ENCODE measurements around the gene PCDHGA2.
"Not testable (repeated sequence)": the region's sequence is repeated elsewhere in the genome, so short reads cannot be mapped to it uniquely, and the experiment has no call there.

The PCDHGA2 gene

GRCh38 chr5:141322261-141322660 lies 16.3 kb upstream of the PCDHGA2 start:
- no peaks in the 10 kb centered on the region for H3K27me3 ChIP-seq (ENCODE audit: control insufficient read depth in 2 of 2, insufficient read depth in 2 of 2, low read length in 2 of 2)
- peaks cover 25 to 33% of the 10 kb centered on the region in 2 donors for H3K9me3 ChIP-seq (ENCODE audit: control insufficient read depth in 2 of 2, low read length in 2 of 2)
- no peak overlapping the region for H3K4me3 ChIP-seq (ENCODE audit: low read length in 2 of 2)
- H3K4me1 ChIP-seq (ENCODE audit: control insufficient read depth in 2 of 2, insufficient read depth in 2 of 2, low read length in 2 of 2) = peaks cover 4 to 8% of the 10 kb centered on the region in 2 donors
- H3K36me3 ChIP-seq (ENCODE audit: control insufficient read depth in 2 of 2, insufficient read depth in 2 of 2, low read length in 2 of 2) = peaks cover 17 to 19% of the 10 kb centered on the region in 2 donors
- H3K9ac ChIP-seq (ENCODE audit: low read depth in 1 of 2, low read length in 2 of 2) = no peak overlapping the region
- no peak overlapping the region for H3K27ac ChIP-seq (ENCODE audit: low read depth in 2 of 2, low read length in 2 of 2)

- H3K9me3 ChIP-seq (ENCODE audit: control insufficient read depth in 2 of 2, low read length in 2 of 2) = peaks cover 17% of the 10 kb centered on the region in 2 donors
- no peak overlapping the region for H3K27ac ChIP-seq (ENCODE audit: low read depth in 2 of 2, low read length in 2 of 2)
- peak overlapping the region; percentile 67 to 72 for H3K4me3 ChIP-seq (ENCODE audit: low read length in 2 of 2)
These were observed 12.3 kb upstream of the PCDHGA2 start for GRCh38 chr5:141326088-141326854.

GRCh38 chr5:141328231-141328630 lies 10.3 kb upstream of the PCDHGA2 start:
- H3K4me3 ChIP-seq (ENCODE audit: low read length in 2 of 2) = no peak overlapping the region
- peaks cover 10 to 20% of the 10 kb centered on the region in 2 donors for H3K9me3 ChIP-seq (ENCODE audit: control insufficient read depth in 2 of 2, low read length in 2 of 2)
- no peaks in the 10 kb centered on the region for H3K27me3 ChIP-seq (ENCODE audit: control insufficient read depth in 2 of 2, insufficient read depth in 2 of 2, low read length in 2 of 2)
- no peak overlapping the region for H3K27ac ChIP-seq (ENCODE audit: low read depth in 2 of 2, low read length in 2 of 2)
- H3K36me3 ChIP-seq (ENCODE audit: control insufficient read depth in 2 of 2, insufficient read depth in 2 of 2, low read length in 2 of 2) = no peaks in the 10 kb centered on the region
- no peak overlapping the region for H3K9ac ChIP-seq (ENCODE audit: low read depth in 1 of 2, low read length in 2 of 2)
- H3K4me1 ChIP-seq (ENCODE audit: control insufficient read depth in 2 of 2, insufficient read depth in 2 of 2, low read length in 2 of 2) = no peaks in the 10 kb centered on the region

More at GRCh38 chr5:141326088-141326854, 12.3 kb upstream of the PCDHGA2 start:
- no peaks in the 10 kb centered on the region for H3K36me3 ChIP-seq (ENCODE audit: control insufficient read depth in 2 of 2, insufficient read depth in 2 of 2, low read length in 2 of 2)
- H3K9ac ChIP-seq (ENCODE audit: low read depth in 1 of 2, low read length in 2 of 2) = peak overlapping the region; percentile 36 to 48
- H3K4me1 ChIP-seq (ENCODE audit: control insufficient read depth in 2 of 2, insufficient read depth in 2 of 2, low read length in 2 of 2) = no peaks in the 10 kb centered on the region
- H3K27me3 ChIP-seq (ENCODE audit: control insufficient read depth in 2 of 2, insufficient read depth in 2 of 2, low read length in 2 of 2) = no peaks in the 10 kb centered on the region

GRCh38 chr5:141330299-141331080 lies 8.1 kb upstream of the PCDHGA2 start, which contains the start of gene PCDHGA1:
TSS of gene PCDHGA1 (plus strand) at chr5:141330514.
- no peaks in the 10 kb centered on the region for H3K36me3 ChIP-seq (ENCODE audit: control insufficient read depth in 2 of 2, insufficient read depth in 2 of 2, low read length in 2 of 2)
- peaks cover 10 to 20% of the 10 kb centered on the region in 2 donors for H3K9me3 ChIP-seq (ENCODE audit: control insufficient read depth in 2 of 2, low read length in 2 of 2)
- no peak within 1 kb of the TSS for H3K9ac ChIP-seq (ENCODE audit: low read depth in 1 of 2, low read length in 2 of 2)
- H3K27ac ChIP-seq (ENCODE audit: low read depth in 2 of 2, low read length in 2 of 2) = no peak within 1 kb of the TSS
- H3K4me1 ChIP-seq (ENCODE audit: control insufficient read depth in 2 of 2, insufficient read depth in 2 of 2, low read length in 2 of 2) = no peaks in the 10 kb centered on the region
- peak within 1 kb of the TSS in 1 of 2 donors; percentile 46 for H3K4me3 ChIP-seq (ENCODE audit: low read length in 2 of 2)
- H3K27me3 ChIP-seq (ENCODE audit: control insufficient read depth in 2 of 2, insufficient read depth in 2 of 2, low read length in 2 of 2) = no peaks in the 10 kb centered on the region

- H3K9ac ChIP-seq (ENCODE audit: low read depth in 1 of 2, low read length in 2 of 2); H3K27me3 ChIP-seq (ENCODE audit: control insufficient read depth in 2 of 2, insufficient read depth in 2 of 2, low read length in 2 of 2); H3K36me3 ChIP-seq (ENCODE audit: control insufficient read depth in 2 of 2, insufficient read depth in 2 of 2, low read length in 2 of 2); H3K4me3 ChIP-seq (ENCODE audit: low read length in 2 of 2); H3K27ac ChIP-seq (ENCODE audit: low read depth in 2 of 2, low read length in 2 of 2); H3K4me1 ChIP-seq (ENCODE audit: control insufficient read depth in 2 of 2, insufficient read depth in 2 of 2, low read length in 2 of 2): not testable (repeated sequence)
- peaks cover 10 to 20% of the 10 kb centered on the region in 2 donors for H3K9me3 ChIP-seq (ENCODE audit: control insufficient read depth in 2 of 2, low read length in 2 of 2)
These were observed 6.0 kb upstream of the PCDHGA2 start for GRCh38 chr5:141332571-141332970.

- peaks cover 27 to 32% of the 10 kb centered on the region in 2 donors for H3K9me3 ChIP-seq (ENCODE audit: control insufficient read depth in 2 of 2, low read length in 2 of 2)
- not testable (repeated sequence) for H3K27ac ChIP-seq (ENCODE audit: low read depth in 2 of 2, low read length in 2 of 2); H3K9ac ChIP-seq (ENCODE audit: low read depth in 1 of 2, low read length in 2 of 2); H3K27me3 ChIP-seq (ENCODE audit: control insufficient read depth in 2 of 2, insufficient read depth in 2 of 2, low read length in 2 of 2); H3K4me1 ChIP-seq (ENCODE audit: control insufficient read depth in 2 of 2, insufficient read depth in 2 of 2, low read length in 2 of 2); H3K4me3 ChIP-seq (ENCODE audit: low read length in 2 of 2); H3K36me3 ChIP-seq (ENCODE audit: control insufficient read depth in 2 of 2, insufficient read depth in 2 of 2, low read length in 2 of 2)
These were observed 2.3 kb downstream of the PCDHGA2 start for GRCh38 chr5:141340781-141341354.

GRCh38 chr5:141342773-141343172 lies 4.2 kb downstream of the PCDHGA2 start:
- Histone ChIP-seq H3K9ac (ENCODE audit: low read depth in 1 of 2, low read length in 2 of 2) (no peak overlapping the region), H3K27me3 (ENCODE audit: control insufficient read depth in 2 of 2, insufficient read depth in 2 of 2, low read length in 2 of 2) (no peaks in the 10 kb centered on the region), H3K36me3 (ENCODE audit: control insufficient read depth in 2 of 2, insufficient read depth in 2 of 2, low read length in 2 of 2) (no peaks in the 10 kb centered on the region), H3K9me3 (ENCODE audit: control insufficient read depth in 2 of 2, low read length in 2 of 2) (peaks cover 27 to 32% of the 10 kb centered on the region in 2 donors), H3K27ac (ENCODE audit: low read depth in 2 of 2, low read length in 2 of 2) (no peak overlapping the region), H3K4me3 (ENCODE audit: low read length in 2 of 2) (no peak overlapping the region), H3K4me1 (ENCODE audit: control insufficient read depth in 2 of 2, insufficient read depth in 2 of 2, low read length in 2 of 2) (no peaks in the 10 kb centered on the region)

- Histone ChIP-seq H3K4me3 (ENCODE audit: low read length in 2 of 2) (peak within 1 kb of the TSS; percentile 5 to 19), H3K9ac (ENCODE audit: low read depth in 1 of 2, low read length in 2 of 2) (no peak within 1 kb of the TSS), H3K27ac (ENCODE audit: low read depth in 2 of 2, low read length in 2 of 2) (no peak within 1 kb of the TSS), H3K4me1 (ENCODE audit: control insufficient read depth in 2 of 2, insufficient read depth in 2 of 2, low read length in 2 of 2) (no peaks in the 10 kb centered on the region), H3K36me3 (ENCODE audit: control insufficient read depth in 2 of 2, insufficient read depth in 2 of 2, low read length in 2 of 2) (no peaks in the 10 kb centered on the region), H3K9me3 (ENCODE audit: control insufficient read depth in 2 of 2, low read length in 2 of 2) (peaks cover 27 to 32% of the 10 kb centered on the region in 2 donors), H3K27me3 (ENCODE audit: control insufficient read depth in 2 of 2, insufficient read depth in 2 of 2, low read length in 2 of 2) (no peaks in the 10 kb centered on the region)
These were observed 4.8 kb downstream of the PCDHGA2 start, which contains the start of gene PCDHGA3 for GRCh38 chr5:141343242-141343952. TSS of gene PCDHGA3 (plus strand) at chr5:141343829. CDS start at chr5:141344034, 205 bp downstream.

GRCh38 chr5:141343953-141344463 lies 5.4 kb downstream of the PCDHGA2 start:
- Histone ChIP-seq H3K4me3 (ENCODE audit: low read length in 2 of 2) (peak overlapping the region; percentile 5 to 19), H3K27ac (ENCODE audit: low read depth in 2 of 2, low read length in 2 of 2) (no peak overlapping the region)

More at GRCh38 chr5:141343953-141344463, 5.4 kb downstream of the PCDHGA2 start:
- H3K9ac ChIP-seq (ENCODE audit: low read depth in 1 of 2, low read length in 2 of 2) = no peak overlapping the region
- H3K9me3 ChIP-seq (ENCODE audit: control insufficient read depth in 2 of 2, low read length in 2 of 2) = peaks cover 22 to 30% of the 10 kb centered on the region in 2 donors
- no peaks in the 10 kb centered on the region for H3K27me3 ChIP-seq (ENCODE audit: control insufficient read depth in 2 of 2, insufficient read depth in 2 of 2, low read length in 2 of 2)
- H3K4me1 ChIP-seq (ENCODE audit: control insufficient read depth in 2 of 2, insufficient read depth in 2 of 2, low read length in 2 of 2) = no peaks in the 10 kb centered on the region
- no peaks in the 10 kb centered on the region for H3K36me3 ChIP-seq (ENCODE audit: control insufficient read depth in 2 of 2, insufficient read depth in 2 of 2, low read length in 2 of 2)

All from mucosa of rectum (tissue), 2 donors.